Activated gamma-delta T cell (primary cell): ENCODE data around the gene TMEM243.
A peak's percentile ranks its signal among the peaks of the same experiment; 100 is the strongest.
"Not testable (repeated sequence)": the region's sequence is repeated elsewhere in the genome, so short reads cannot be mapped to it uniquely, and the experiment has no call there.

ENCODE experiments used
- DNase-seq: peaks from one replicate; lab custom pipeline; 2025; lab: John Stamatoyannopoulos, UW
- total RNA-seq, 2 donors: gene quantifications; one replicate each; lab custom pipeline; 2026; lab: John Stamatoyannopoulos, UW

The TMEM243 gene, protein sequence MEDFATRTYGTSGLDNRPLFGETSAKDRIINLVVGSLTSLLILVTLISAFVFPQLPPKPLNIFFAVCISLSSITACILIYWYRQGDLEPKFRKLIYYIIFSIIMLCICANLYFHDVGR
- 42.4 to 59.9 reads per million in 2 donors for total RNA-seq

DNA sequence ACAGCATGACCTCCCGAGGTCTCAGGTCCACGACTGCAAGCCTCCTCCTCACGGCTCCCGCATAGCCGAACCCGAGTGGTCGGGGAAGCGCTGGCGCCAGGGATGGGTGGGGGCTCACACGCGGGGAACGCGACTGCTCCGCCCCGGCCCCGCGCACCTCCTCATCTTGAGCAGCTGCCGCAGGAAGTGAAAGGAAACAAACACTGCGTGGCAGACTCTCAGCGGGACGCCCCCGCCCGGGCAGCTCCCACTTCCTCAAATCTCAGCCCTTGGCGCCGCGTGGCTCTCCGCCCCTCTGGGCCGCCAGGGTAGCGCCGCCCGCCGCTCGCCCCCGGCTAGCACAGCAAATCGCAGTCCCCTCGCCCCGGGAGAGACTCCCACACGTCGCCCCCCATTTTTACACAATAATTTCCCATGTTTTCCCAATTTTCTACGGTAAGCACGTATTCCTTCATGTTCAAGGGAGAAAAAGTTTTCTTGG lies at the start of gene TMEM243:
TSS of gene TMEM243 (minus strand) at position 188 of the 481 bp plus-strand sequence. CDS start 229 bp downstream, outside the sequence.
- peak; percentile 74 for DNase-seq

- DNase-seq = no peak
Observed at GRCh38 chr7:87267239-87267900, 47.8 kb upstream of the TMEM243 start.

DNA sequence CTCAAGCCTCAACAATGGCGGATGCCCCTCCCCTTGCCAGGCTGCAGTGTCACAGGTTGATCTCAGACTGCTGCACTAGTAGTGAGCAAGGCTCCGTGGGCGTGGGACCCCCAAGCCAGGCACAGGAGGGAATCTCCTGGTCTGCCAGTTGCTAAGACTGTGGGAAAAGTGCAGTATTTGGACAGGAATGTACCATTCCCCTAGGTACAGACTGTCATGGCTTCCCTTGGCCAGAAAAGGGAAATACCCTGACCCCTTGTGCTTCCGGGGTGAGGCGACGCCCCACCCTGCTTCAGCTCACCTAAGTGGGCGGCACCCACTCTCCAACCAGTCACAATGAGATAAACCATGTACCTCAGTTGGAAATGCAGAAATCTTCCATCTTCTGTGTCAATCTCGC lies 44.0 kb upstream of the TMEM243 start:
- no peak for DNase-seq

GRCh38 chr7:87253589-87254087 lies 34.1 kb upstream of the TMEM243 start:
- no peak for DNase-seq

DNA sequence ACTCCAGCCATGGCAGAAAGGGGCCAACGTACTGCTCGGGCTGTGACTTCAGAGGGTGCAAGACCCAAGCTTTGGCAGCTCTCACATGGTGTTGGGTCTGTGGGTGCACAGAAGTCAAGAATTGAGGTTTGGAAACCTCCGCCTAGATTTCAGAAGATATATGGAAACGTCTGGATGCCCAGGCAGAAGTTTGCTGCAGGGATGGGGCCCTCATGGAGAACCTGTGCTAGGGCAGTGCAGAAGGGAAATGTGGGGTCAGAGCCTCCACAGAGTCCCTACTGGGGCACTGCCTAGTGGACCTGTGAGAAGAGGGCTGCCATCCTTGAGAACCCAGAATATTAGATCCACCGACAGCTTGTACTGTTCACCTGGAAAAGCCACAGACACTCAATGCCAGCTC lies 26.1 kb upstream of the TMEM243 start:
- DNase-seq = not testable (repeated sequence)

GRCh38 chr7:87238464-87239051 lies 19.0 kb upstream of the TMEM243 start:
- DNase-seq = not testable (repeated sequence)

- DNase-seq = no peak
Observed at GRCh38 chr7:87234949-87235348, 15.4 kb upstream of the TMEM243 start.

- no peak for DNase-seq
Observed at GRCh38 chr7:87231711-87232110, 12.2 kb upstream of the TMEM243 start.

- DNase-seq = no peak
Observed at GRCh38 chr7:87231258-87231657, 11.7 kb upstream of the TMEM243 start.

- DNase-seq = no peak
Observed at GRCh38 chr7:87226495-87226894, 7.0 kb upstream of the TMEM243 start.

- DNase-seq = no peak
Observed at GRCh38 chr7:87225696-87226095, 6.2 kb upstream of the TMEM243 start.

GRCh38 chr7:87223666-87224065 lies 4.1 kb upstream of the TMEM243 start:
- DNase-seq = no peak

- no peak for DNase-seq
Observed at GRCh38 chr7:87220734-87221215, 1.2 kb upstream of the TMEM243 start.

- DNase-seq = peak; percentile 76
Observed at GRCh38 chr7:87220026-87220733, 648 bp upstream of the TMEM243 start.

DNA sequence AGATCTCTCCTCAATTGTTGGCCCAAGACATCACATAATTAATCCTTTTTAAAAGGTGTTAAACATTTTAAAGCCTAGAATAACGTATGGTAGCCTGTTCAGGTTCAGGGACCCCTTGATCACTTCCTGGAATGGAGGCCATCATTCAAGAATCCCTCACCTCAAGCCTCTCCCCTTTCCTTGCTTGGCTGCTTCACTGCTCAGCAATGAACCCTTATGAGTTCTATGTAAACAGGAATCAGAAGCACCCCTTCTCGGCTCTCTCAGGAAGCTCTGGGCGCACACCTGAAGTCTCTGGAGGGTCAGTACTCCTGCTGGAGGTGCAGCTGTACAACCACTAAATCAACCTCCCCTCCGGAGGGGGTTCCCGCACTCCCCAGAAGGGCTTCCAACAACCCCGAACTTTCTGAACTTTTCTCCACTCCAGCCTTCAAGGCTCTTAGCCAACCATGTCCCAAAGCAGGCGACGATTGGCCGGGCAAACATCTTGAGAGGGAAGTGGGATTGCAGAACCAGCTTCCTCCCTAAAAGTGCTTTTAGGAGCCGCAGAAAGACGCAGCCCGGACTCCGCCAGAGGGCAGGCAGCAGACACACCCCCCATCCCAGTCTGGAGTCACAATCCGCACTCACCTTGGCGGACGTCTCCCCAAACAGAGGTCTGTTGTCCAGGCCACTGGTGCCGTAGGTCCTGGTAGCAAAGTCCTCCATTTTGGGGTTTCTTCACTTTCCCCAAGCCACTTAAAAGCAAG lies 562 bp downstream of the TMEM243 start:
- peak; percentile 18 for DNase-seq

GRCh38 chr7:87217983-87218653 lies 1.4 kb downstream of the TMEM243 start:
- DNase-seq = no peak

- no peak for DNase-seq
Observed at GRCh38 chr7:87216701-87217508, 2.6 kb downstream of the TMEM243 start.

DNA sequence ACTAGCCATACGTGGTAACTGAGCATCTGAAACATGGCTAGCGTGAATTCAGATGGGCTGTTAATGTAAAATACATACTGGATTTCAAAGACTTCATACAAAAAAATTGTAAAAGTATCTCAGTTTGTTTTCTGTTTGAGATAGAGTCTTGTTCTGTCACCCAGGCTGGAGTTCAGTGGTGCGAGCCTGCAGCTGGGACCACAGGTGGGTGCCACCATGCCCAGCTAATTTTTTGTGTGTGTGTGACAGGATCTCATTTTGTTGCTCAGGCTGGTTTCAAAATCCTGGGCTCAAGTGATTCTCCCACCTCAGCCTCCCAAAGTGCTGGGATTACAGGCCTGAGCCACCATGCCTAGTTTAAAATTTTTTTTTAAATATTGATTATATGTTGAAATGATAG lies 4.5 kb downstream of the TMEM243 start:
- DNase-seq = no peak

- DNase-seq = no peak
Observed at GRCh38 chr7:87213811-87214210, 5.7 kb downstream of the TMEM243 start.

DNA sequence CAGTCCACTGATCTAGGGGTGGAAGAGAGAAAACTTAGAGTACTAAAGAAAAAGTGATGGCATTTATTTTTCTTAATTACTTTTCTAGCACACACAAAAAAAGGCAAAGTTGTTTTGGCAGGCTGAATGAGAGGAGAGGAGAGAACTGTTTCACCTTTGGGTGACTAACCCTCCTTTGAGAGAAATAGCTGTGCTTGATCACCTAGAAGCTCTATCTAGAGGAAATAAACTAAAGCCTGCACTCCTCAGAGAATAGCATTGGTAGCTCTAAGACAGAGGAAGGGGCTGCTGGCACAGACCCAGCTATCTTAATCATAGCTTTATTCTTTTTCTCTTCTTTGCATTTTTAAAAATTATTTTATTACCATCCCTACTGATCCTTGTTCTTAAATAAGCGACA lies 6.3 kb downstream of the TMEM243 start:
- DNase-seq = no peak
